Loucy (cell line): ENCODE results near the gene HUS1.

ENCODE experiments used
- CTCF ChIP-seq: fragments of 200-600 bp; sonication (generic); conservative IDR thresholded peaks from 2 replicates; pipeline ENCODE4 v1.5.1; 2014; ENCODE audit warnings: mild to moderate bottlenecking, antibody characterized with exemption, low read length
- EZH2phosphoT487 ChIP-seq: fragments of 200-600 bp; IDR thresholded peaks from 2 replicates; pipeline ENCODE4 v1.6.1; 2018; ENCODE audit warnings: antibody characterized with exemption, mild to moderate bottlenecking, moderate library complexity, borderline replicate concordance

DNA sequence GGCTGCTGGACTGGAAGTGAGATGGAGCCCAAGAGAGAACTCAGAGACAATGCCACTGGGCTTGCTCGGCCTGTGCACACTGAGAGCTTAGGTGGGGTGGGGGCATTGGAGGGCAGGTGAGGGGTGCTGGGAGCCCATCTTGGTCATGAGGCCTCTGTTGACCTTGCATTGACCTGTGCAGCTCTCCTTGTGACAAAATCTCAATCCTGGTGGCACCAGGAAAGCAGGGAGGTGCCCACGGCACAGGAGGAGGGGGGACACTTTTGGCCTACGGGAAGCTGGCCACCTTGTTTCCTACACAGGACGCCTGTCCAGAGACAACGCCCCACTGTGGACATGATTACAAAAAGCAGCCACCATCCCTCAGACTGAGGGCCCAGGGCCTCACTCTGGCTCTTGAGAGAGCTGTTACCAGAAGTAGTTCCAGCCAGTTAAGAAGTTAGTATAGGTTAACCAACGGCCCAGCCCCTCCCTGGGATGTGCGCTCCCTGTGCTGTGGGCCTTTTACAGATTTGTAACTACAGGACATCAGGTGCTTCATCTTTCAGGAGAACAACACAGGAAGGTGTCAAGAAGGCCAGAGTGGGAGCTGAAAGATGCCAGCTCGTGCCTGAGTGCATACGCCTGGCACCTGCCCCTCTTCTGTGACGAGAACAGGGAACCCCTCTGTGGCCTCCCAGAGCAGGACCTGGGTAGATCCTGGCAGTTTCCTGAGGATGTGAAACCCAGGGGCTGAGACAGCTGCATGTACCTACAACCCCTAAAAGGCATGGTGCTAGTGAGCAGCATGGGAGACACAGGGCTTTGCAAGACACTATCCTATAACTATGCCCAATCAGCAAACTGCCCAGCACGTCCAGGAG, 41.5 kb downstream of the HUS1 start:
- TF ChIP-seq CTCF (no peak), EZH2phosphoT487 (no peak)
